HepG2 (cell line): Measurements from ENCODE around the gene TOX4. TPM values are rescaled to one million over a fixed set of nuclear protein-coding genes. Genes with fewer than 3 reads are reported as not detected.

Experiments used
- ATAD3A ChIP-seq: sonication (generic); formaldehyde crosslinking; IDR thresholded peaks from 2 replicates; pipeline ENCODE4 v1.4.0; 2020; ENCODE audit warnings: missing genetic modification reagents
- CREB1 ChIP-seq, 2 experiments: fragments of 450-650 bp in 1 of 2; IDR thresholded peaks; 2 replicates each; pipeline ENCODE4 v1.6.1; 2016 to 2017; ENCODE audit warnings: control low read depth in 1 of 2, mild to moderate bottlenecking in 1 of 2, missing compliant biosample characterization in 1 of 2, missing genetic modification characterization in 1 of 2
- E2F2 ChIP-seq: sonication (generic); formaldehyde crosslinking; IDR thresholded peaks from 2 replicates; pipeline ENCODE4 v1.4.0; 2020; ENCODE audit warnings: missing genetic modification reagents, borderline replicate concordance
- GATA4 ChIP-seq: sonication (generic); IDR thresholded peaks from 2 replicates; pipeline ENCODE4 v1.6.1; 2016; ENCODE audit warnings: antibody characterized with exemption, low read depth, borderline replicate concordance
- GFI1 ChIP-seq: sonication (generic); formaldehyde crosslinking; IDR thresholded peaks from 2 replicates; pipeline ENCODE4 v1.5.0; 2020; ENCODE audit warnings: missing genetic modification reagents, mild to moderate bottlenecking, borderline replicate concordance
- HOXD1 ChIP-seq: sonication (generic); formaldehyde crosslinking; IDR thresholded peaks from 2 replicates; pipeline ENCODE4 v1.5.0; 2020; ENCODE audit warnings: missing genetic modification reagents
- MED8 ChIP-seq: sonication (generic); formaldehyde crosslinking; IDR thresholded peaks from 2 replicates; pipeline ENCODE4 v1.8.1; 2023; ENCODE audit warnings: mild to moderate bottlenecking, missing genetic modification reagents; ENCODE audit not compliant: insufficient replicate concordance
- MTA1 ChIP-seq: sonication (generic); formaldehyde crosslinking; IDR thresholded peaks from 2 replicates; pipeline ENCODE4 v1.4.0; 2020; ENCODE audit warnings: missing genetic modification reagents, mild to moderate bottlenecking, borderline replicate concordance
- NPAS2 ChIP-seq: sonication (generic); formaldehyde crosslinking; IDR thresholded peaks from 2 replicates; pipeline ENCODE4 v1.8.0; 2022; ENCODE audit warnings: mild to moderate bottlenecking, missing genetic modification reagents, borderline replicate concordance
- RBFOX2 ChIP-seq: fragments of 200-400 bp; formaldehyde crosslinking; IDR thresholded peaks from 2 replicates; pipeline ENCODE4 v1.6.1; 2017; ENCODE audit warnings: low read depth, mild to moderate bottlenecking, low read length
- RFXAP ChIP-seq: sonication (generic); formaldehyde crosslinking; IDR thresholded peaks from 2 replicates; pipeline ENCODE4 v1.4.0; 2020; ENCODE audit warnings: missing genetic modification reagents, borderline replicate concordance
- RORA ChIP-seq: sonication (generic); formaldehyde crosslinking; IDR thresholded peaks from 2 replicates; pipeline ENCODE4 v1.5.0; 2020; ENCODE audit warnings: mild to moderate bottlenecking, missing genetic modification reagents, moderate library complexity
- SMAD9 ChIP-seq: sonication (generic); formaldehyde crosslinking; IDR thresholded peaks from 2 replicates; pipeline ENCODE4 v1.5.1; 2020; ENCODE audit warnings: mild to moderate bottlenecking, missing genetic modification reagents
- SMARCE1 ChIP-seq: fragments of 450-650 bp; IDR thresholded peaks from 2 replicates; pipeline ENCODE4 v1.6.1; 2017; ENCODE audit warnings: borderline replicate concordance
- SOX6 ChIP-seq, 2 experiments: fragments of 450-650 bp in 1 of 2; sonication (generic) in 1 of 2; formaldehyde crosslinking in 1 of 2; IDR thresholded peaks; 2 replicates each; pipeline versions ENCODE4 v1.4.0 to v1.6.1; 2017 to 2020; ENCODE audit warnings: antibody characterized with exemption in 1 of 2, mild to moderate bottlenecking in 1 of 2, missing genetic modification reagents in 1 of 2
- ZBTB1 ChIP-seq: sonication (generic); formaldehyde crosslinking; IDR thresholded peaks from 2 replicates; pipeline ENCODE4 v1.4.0; 2020; ENCODE audit warnings: missing genetic modification reagents, borderline replicate concordance
- ZFP36L1 ChIP-seq: sonication (generic); formaldehyde crosslinking; IDR thresholded peaks from 2 replicates; pipeline ENCODE4 v1.8.0; 2022; ENCODE audit warnings: mild to moderate bottlenecking, missing genetic modification reagents, moderate library complexity
- ZFP91 ChIP-seq: sonication (generic); formaldehyde crosslinking; IDR thresholded peaks from 2 replicates; pipeline ENCODE4 v1.9.0; 2022; ENCODE audit warnings: missing genetic modification reagents, mild to moderate bottlenecking, borderline replicate concordance
- ZNF10 ChIP-seq: sonication (generic); formaldehyde crosslinking; IDR thresholded peaks from 2 replicates; pipeline ENCODE4 v1.4.0; 2020; ENCODE audit warnings: mild to moderate bottlenecking, low read depth, missing genetic modification reagents, borderline replicate concordance
- ZNF101 ChIP-seq: sonication (generic); formaldehyde crosslinking; IDR thresholded peaks from 2 replicates; pipeline ENCODE4 v1.4.0; 2020; ENCODE audit warnings: mild to moderate bottlenecking, low read depth, missing genetic modification reagents, borderline replicate concordance
- ZNF224 ChIP-seq: sonication (generic); formaldehyde crosslinking; IDR thresholded peaks from 2 replicates; pipeline ENCODE4 v1.5.0; 2020; ENCODE audit warnings: mild to moderate bottlenecking, missing genetic modification reagents
- ZNF225 ChIP-seq: sonication (generic); formaldehyde crosslinking; IDR thresholded peaks from 2 replicates; pipeline ENCODE4 v1.4.0; 2020; ENCODE audit warnings: mild to moderate bottlenecking, missing genetic modification reagents
- ZNF329 ChIP-seq: sonication (generic); formaldehyde crosslinking; IDR thresholded peaks from 2 replicates; pipeline ENCODE4 v1.9.0; 2021; ENCODE audit warnings: low read depth, mild to moderate bottlenecking, missing genetic modification reagents
- ZNF567 ChIP-seq: sonication (generic); formaldehyde crosslinking; IDR thresholded peaks from 2 replicates; pipeline ENCODE4 v1.8.1; 2023; ENCODE audit warnings: mild to moderate bottlenecking, missing genetic modification reagents, borderline replicate concordance
- ZNF775 ChIP-seq: sonication (generic); formaldehyde crosslinking; IDR thresholded peaks from 2 replicates; pipeline ENCODE4 v1.4.0; 2020; ENCODE audit warnings: missing genetic modification reagents, mild to moderate bottlenecking, moderate library complexity, borderline replicate concordance
- ZNF883 ChIP-seq: sonication (generic); formaldehyde crosslinking; IDR thresholded peaks from 2 replicates; pipeline ENCODE4 v1.5.1; 2020; ENCODE audit warnings: mild to moderate bottlenecking, missing genetic modification reagents; ENCODE audit errors: not compliant biosample characterization
- polyA plus RNA-seq, 8 experiments: library from polyadenylated mRNA; depleted of rRNA in 3 of 8; stranded (reverse) in 7 of 8; unstranded in 1 of 8; fragments of >200 nt; fragmentation: Illumina TruSeq in 4 of 8; extraction: Trizol in 4 of 8; gene quantifications; 2 replicates each; pipeline versions ENCODE4 v1.2.1 to v1.2.3, GENCODE V29; 2011 to 2016; ENCODE audit warnings: low read depth in 4 of 8, missing spikeins in 1 of 8, mixed read lengths in 1 of 8; ENCODE audit not compliant: insufficient read depth in 1 of 8
- total RNA-seq, 5 experiments: library from RNA; depleted of rRNA; stranded (reverse); fragments of >200 nt; fragmentation: Illumina TruSeq; extraction: Trizol; gene quantifications; 2 replicates each; pipeline ENCODE4 v1.2.3, GENCODE V29; 2016; ENCODE audit warnings: low read depth in 1 of 5
- TF ChIP-seq, protein P1 (sequence below): sonication (generic); formaldehyde crosslinking; IDR thresholded peaks from 2 replicates; pipeline ENCODE4 v1.5.1; 2020; ENCODE audit warnings: missing genetic modification reagents, mild to moderate bottlenecking, borderline replicate concordance

TOX4 gene
- total and polyA plus RNA-seq, 2 of the 13 experiments (the other 11 are each of a cell fraction or from before 2014, with no cell fraction given) = 71.8 to 163 TPM

DNA sequence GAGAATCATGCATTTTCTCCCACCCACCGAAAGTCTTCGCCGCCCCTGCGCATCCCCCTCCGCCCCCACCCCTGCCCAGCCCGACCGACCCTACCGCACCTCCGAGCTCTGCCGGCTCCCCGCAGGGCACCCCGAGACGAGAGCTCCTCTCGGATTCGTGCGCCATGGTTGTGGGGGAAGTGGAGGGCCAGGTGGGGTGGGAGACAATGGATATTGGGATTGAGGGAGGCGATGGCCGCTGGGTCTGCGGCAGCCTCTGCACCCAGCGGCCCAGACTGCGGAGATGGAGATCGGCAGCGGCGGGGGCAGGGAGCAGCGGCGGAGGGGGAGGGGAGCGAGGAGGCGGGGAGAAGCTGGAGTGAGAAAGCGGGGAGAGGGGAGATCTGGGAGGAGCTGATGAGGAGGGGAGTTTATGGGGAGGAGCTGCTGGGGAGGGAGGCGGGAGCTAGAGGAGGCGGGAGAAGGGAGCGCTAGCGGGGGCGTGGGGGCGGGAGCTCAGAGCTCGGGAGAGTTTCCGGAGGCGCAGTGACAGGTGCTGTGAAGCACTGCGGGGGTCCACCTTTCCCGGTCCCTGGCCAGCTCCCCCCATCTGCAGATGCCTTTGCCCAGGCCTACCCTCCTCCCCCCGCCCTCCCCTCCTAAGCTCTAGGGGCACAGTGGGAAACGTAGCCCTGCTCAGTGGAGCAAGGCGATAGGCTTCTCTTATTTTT is 49.1 kb downstream of the TOX4 start, which contains the start of gene SALL2 (continued):
- TF ChIP-seq E2F2 = no peak
- TF ChIP-seq ZNF775 = peak; percentile 98
- no peak for TF ChIP-seq ZNF101 (CRISPR knock-in tag)
- no peak for TF ChIP-seq SMARCE1
- TF ChIP-seq ZBTB1 (CRISPR knock-in tag) = no peak
- TF ChIP-seq ATAD3A (CRISPR knock-in tag) = no peak
- no peak for TF ChIP-seq ZNF567 (CRISPR knock-in tag)
- TF ChIP-seq RBFOX2 = peak; percentile 63
- TF ChIP-seq, protein P1, sequence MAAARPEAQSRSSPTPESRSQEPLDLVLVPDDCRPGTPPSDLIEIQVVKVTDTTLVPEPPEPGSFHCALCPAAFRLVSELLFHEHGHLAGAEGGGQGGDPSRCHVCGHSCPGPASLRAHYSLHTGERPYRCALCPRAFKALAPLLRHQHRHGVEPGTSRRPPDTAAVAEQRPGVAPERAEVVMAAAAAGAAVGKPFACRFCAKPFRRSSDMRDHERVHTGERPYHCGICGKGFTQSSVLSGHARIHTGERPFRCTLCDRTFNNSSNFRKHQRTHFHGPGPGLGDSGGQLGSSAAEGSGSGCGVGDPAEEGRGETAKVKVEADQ (CRISPR knock-in tag) = no peak
- TF ChIP-seq ZNF883 = peak; percentile 51
- TF ChIP-seq ZFP91 (CRISPR knock-in tag) = peak; percentile 47; the same call in 1 of the 2 replicates
- no peak for TF ChIP-seq ZNF225 (CRISPR knock-in tag)
- TF ChIP-seq ZFP36L1 (CRISPR knock-in tag) = 0 out of 2 replicates have a peak, but pooled peaks have one; percentile 25
- TF ChIP-seq ZNF224 (CRISPR knock-in tag) = no peak
- TF ChIP-seq ZNF329 (CRISPR knock-in tag) = no peak
- no peak for TF ChIP-seq HOXD1 (CRISPR knock-in tag)
- TF ChIP-seq ZNF10 (CRISPR knock-in tag) = no peak
- TF ChIP-seq GFI1 (CRISPR knock-in tag) = no peak
- no peak for TF ChIP-seq SOX6 (IDR thresholded peaks at IDR 0.05)
- TF ChIP-seq SOX6 (CRISPR knock-in tag; IDR thresholded peaks at IDR 0.05) = no peak
- TF ChIP-seq CREB1 (IDR thresholded peaks at IDR 0.05) = no peak
- no peak for TF ChIP-seq CREB1 (CRISPR knock-in tag; IDR thresholded peaks at IDR 0.05)
- no peak for TF ChIP-seq MTA1
- TF ChIP-seq RORA (CRISPR knock-in tag) = no peak
- peak; percentile 48; the same call in 1 of the 2 replicates for TF ChIP-seq RFXAP (CRISPR knock-in tag)
- TF ChIP-seq NPAS2 (CRISPR knock-in tag) = no peak
- 0 out of 2 replicates have a peak, but pooled peaks have one; percentile 42 for TF ChIP-seq GATA4
- no peak for TF ChIP-seq MED8 (CRISPR knock-in tag)
- no peak for TF ChIP-seq SMAD9 (CRISPR knock-in tag)
